Testis (tissue), 3 donors: ENCODE results near the gene C16orf90. TPM values are rescaled to one million over a fixed set of nuclear protein-coding genes. Genes with fewer than 3 reads are reported as not detected.
"Not testable (repeated sequence)": the region's sequence is repeated elsewhere in the genome, so short reads cannot be mapped to it uniquely, and the experiment has no call there.

Experiments used
- DNase-seq: peaks from one replicate; pipeline ENCODE4 v3.0.0-alpha.2; 2019
- H3K27ac ChIP-seq, 2 donors: fragments of 200-600 bp; sonication (generic); one replicate each; pipeline ENCODE4 v1.5.1; 2019
- H3K27me3 ChIP-seq: fragments of 200-600 bp; sonication (generic); one replicate; pipeline ENCODE4 v1.5.1; 2019
- H3K36me3 ChIP-seq: fragments of 200-600 bp; sonication (generic); one replicate; pipeline ENCODE4 v1.5.1; 2017; ENCODE audit warnings: low read depth; ENCODE audit errors: missing control alignments
- H3K4me1 ChIP-seq: fragments of 200-600 bp; sonication (generic); one replicate; pipeline ENCODE4 v1.5.1; 2019
- H3K4me3 ChIP-seq, 2 donors: fragments of 200-600 bp; sonication (generic); one replicate each; pipeline ENCODE4 v1.5.1; 2017 to 2019
- H3K9me3 ChIP-seq: fragments of 200-600 bp; sonication (generic); one replicate; pipeline ENCODE4 v1.5.1; 2017
- POLR2A ChIP-seq: fragments of 450-650 bp; IDR thresholded peaks from one replicate; pipeline ENCODE4 v1.6.1; 2017; ENCODE audit warnings: antibody characterized with exemption, mild to moderate bottlenecking, moderate library complexity
- WGBS, 2 donors: methylation state at CpG; one replicate each; pipeline ENCODE4 v1.1.5; 2018; 5-methylcytosine and 5-hydroxymethylcytosine counted together
- intact Hi-C: fragments of 100-400 bp; cut with DNase I; formaldehyde crosslinking; loops from one replicate; pipeline ENCODE4 v1.15.1; 2023; ENCODE audit warnings: low total_unique reads
- polyA plus RNA-seq: library from polyadenylated mRNA; stranded (reverse); fragments of 350-450 nt; fragmentation: Illumina TruSeq; extraction: RNeasy Lipid Tissue Mini Kit (QIAGEN cat#74804); gene quantifications from one replicate; pipeline ENCODE4 v1.2.3, GENCODE V29; 2014; ENCODE audit warnings: low read depth, low replicate concordance; ENCODE audit not compliant: insufficient read depth
- total RNA-seq, 2 donors: library from RNA; depleted of rRNA; stranded (reverse); fragments of >200 nt; gene quantifications; one replicate each; pipeline ENCODE4 v1.2.3, GENCODE V29; 2016
- TF ChIP-seq, protein P1 (sequence below), 3 experiments: fragments of 450-650 bp in 2 of 3; fragments of 200-600 bp in 1 of 3; sonication (generic) in 1 of 3; IDR thresholded peaks; one replicate each; pipeline ENCODE4 v1.5.1; 2016 to 2019; ENCODE audit warnings: antibody characterized with exemption in 3 of 3, mild to moderate bottlenecking in 2 of 3, moderate library complexity in 1 of 3

The C16orf90 gene
- total and polyA plus RNA-seq, 3 donors from 2014 or later = 14.2 to 52.1 (median 33.8) TPM

DNA sequence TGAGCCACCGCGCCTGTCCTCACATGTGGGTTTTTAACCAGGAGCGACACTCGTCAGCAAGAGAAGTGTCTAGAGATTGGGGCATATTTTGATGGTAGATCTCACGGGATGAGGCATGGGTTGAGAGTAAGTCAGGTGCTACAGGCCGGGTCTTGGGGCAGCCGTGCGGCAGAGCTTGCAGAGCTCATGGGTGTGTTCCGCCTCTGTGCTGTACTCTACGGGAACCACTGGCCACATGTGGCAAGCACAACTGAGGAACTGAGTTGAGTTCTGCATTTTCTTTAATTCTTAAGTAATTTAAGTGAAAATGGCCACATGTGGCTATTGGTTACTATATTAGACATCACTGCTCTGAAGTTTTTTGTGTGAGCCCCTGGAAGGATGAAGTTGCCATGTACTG, 15.1 kb upstream of the C16orf90 start:
- Histone ChIP-seq H3K4me3 (no peak overlapping the region), H3K4me1 (no peaks in the 10 kb centered on the region), H3K9me3 (no peaks in the 10 kb centered on the region), H3K27me3 (no peaks in the 10 kb centered on the region), H3K27ac (no peak overlapping the region), H3K36me3 (peaks cover 5% of the 10 kb centered on the region)
- intact Hi-C loops = no loop called here
- WGBS, 2 donors = 98 to 99% methylated on average over 10 of the region's 10 CpGs
- TF ChIP-seq, protein P1, sequence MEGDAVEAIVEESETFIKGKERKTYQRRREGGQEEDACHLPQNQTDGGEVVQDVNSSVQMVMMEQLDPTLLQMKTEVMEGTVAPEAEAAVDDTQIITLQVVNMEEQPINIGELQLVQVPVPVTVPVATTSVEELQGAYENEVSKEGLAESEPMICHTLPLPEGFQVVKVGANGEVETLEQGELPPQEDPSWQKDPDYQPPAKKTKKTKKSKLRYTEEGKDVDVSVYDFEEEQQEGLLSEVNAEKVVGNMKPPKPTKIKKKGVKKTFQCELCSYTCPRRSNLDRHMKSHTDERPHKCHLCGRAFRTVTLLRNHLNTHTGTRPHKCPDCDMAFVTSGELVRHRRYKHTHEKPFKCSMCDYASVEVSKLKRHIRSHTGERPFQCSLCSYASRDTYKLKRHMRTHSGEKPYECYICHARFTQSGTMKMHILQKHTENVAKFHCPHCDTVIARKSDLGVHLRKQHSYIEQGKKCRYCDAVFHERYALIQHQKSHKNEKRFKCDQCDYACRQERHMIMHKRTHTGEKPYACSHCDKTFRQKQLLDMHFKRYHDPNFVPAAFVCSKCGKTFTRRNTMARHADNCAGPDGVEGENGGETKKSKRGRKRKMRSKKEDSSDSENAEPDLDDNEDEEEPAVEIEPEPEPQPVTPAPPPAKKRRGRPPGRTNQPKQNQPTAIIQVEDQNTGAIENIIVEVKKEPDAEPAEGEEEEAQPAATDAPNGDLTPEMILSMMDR (IDR thresholded peaks at IDR 0.05) = no peak
- no peak for TF ChIP-seq POLR2A
- DNase-seq = no peak

DNA sequence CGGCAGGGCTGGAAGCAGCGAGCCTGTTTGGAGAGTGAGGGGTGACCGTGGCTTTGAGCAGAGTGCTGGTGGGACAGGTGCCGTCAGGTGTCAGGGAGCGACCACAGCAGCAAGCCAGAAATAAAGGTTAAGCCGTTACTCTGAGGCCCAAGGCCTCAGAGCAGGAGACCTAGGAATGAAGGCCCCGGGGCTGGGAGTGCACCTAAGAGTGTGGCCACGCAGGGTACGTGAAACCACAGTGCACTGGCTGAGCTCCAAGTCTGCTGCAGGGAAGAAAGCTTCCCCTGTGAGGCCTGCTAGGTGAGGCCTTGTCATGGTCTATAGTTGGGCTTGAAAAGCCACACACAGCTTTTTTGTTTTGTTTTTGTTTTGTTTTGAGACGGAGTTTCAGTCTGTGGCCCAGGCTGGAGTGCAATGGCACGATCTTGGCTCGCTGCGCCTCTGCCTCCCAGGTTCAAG, 14.2 kb upstream of the C16orf90 start:
- no peak overlapping the region for H3K27ac ChIP-seq
- intact Hi-C loops = no loop called here
- peaks cover 5% of the 10 kb centered on the region for H3K36me3 ChIP-seq
- no peak for DNase-seq
- no peaks in the 10 kb centered on the region for H3K9me3 ChIP-seq
- no peaks in the 10 kb centered on the region for H3K4me1 ChIP-seq
- TF ChIP-seq, protein P1 (IDR thresholded peaks at IDR 0.05) = no peak
- no peak for TF ChIP-seq POLR2A
- H3K4me3 ChIP-seq = no peak overlapping the region
- H3K27me3 ChIP-seq = no peaks in the 10 kb centered on the region
- 89 to 91% methylated on average over 13 of the region's 13 CpGs for WGBS, 2 donors

- Histone ChIP-seq H3K36me3 (peaks cover 5% of the 10 kb centered on the region), H3K4me3 (no peak overlapping the region), H3K27ac (no peak overlapping the region), H3K9me3 (no peaks in the 10 kb centered on the region), H3K4me1 (no peaks in the 10 kb centered on the region), H3K27me3 (no peaks in the 10 kb centered on the region)
- DNase-seq = no peak
- intact Hi-C loops = no loop called here
- TF ChIP-seq, protein P1 (IDR thresholded peaks at IDR 0.05) = no peak
- no peak for TF ChIP-seq POLR2A
- WGBS, 2 donors = 94 to 98% methylated on average over 7 of the region's 7 CpGs
These were observed 13.4 kb upstream of the C16orf90 start for GRCh38 chr16:3508736-3509135.

DNA sequence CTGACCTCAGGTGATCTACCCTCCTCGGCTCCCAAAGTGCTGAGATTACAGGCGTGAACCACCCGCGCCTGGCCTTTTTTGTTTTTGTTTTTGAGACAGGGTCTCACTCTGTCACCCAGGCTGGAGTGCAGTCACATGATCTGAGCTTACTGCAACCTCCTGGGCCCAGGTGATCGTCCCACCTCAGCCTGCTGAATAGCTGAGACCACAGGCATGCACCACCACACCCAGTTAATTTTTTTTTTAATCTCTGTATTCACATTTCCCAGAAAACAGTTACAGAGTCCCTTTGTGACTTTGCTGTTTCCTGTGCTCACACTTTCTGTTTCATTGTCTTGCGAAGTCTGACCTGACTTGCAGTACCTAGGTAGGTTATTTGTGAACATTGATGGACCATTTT, 8.2 kb upstream of the C16orf90 start:
- no peak for DNase-seq
- WGBS, 2 donors = 63 to 86% methylated on average over 6 of the region's 6 CpGs
- H3K9me3 ChIP-seq = no peaks in the 10 kb centered on the region
- H3K4me1 ChIP-seq = peaks cover 10% of the 10 kb centered on the region
- intact Hi-C loops = no loop called here
- H3K36me3 ChIP-seq = no peaks in the 10 kb centered on the region
- TF ChIP-seq, protein P1 (IDR thresholded peaks at IDR 0.05) = no peak
- no peaks in the 10 kb centered on the region for H3K27me3 ChIP-seq
- no peak overlapping the region for H3K27ac ChIP-seq
- H3K4me3 ChIP-seq = no peak overlapping the region

- no peaks in the 10 kb centered on the region for H3K36me3 ChIP-seq
- peak overlapping the region; percentile 81 to 87 for H3K4me3 ChIP-seq
- no peaks in the 10 kb centered on the region for H3K9me3 ChIP-seq
- H3K4me1 ChIP-seq = peaks cover 10% of the 10 kb centered on the region
- TF ChIP-seq, protein P1 (IDR thresholded peaks at IDR 0.05) = no peak
- no peak for TF ChIP-seq POLR2A
- no peaks in the 10 kb centered on the region for H3K27me3 ChIP-seq
- WGBS, 2 donors = 59 to 61% methylated on average over 22 of the region's 22 CpGs
- no peak for DNase-seq
- H3K27ac ChIP-seq = peak overlapping the region in 1 of 2 donors; percentile 79
- intact Hi-C loops = no loop called here
These were observed 6.6 kb upstream of the C16orf90 start for GRCh38 chr16:3501783-3502400.

GRCh38 chr16:3501412-3501761, 6.1 kb upstream of the C16orf90 start:
- H3K9me3 ChIP-seq, intact Hi-C loops, H3K27me3 ChIP-seq, H3K36me3 ChIP-seq, DNase-seq: not testable (repeated sequence)
- Histone ChIP-seq H3K4me3 (peak overlapping the region; percentile 81 to 87), H3K27ac (peak overlapping the region; percentile 56 to 79), H3K4me1 (peaks cover 10% of the 10 kb centered on the region)
- 9 to 11% methylated on average over 23 to 24 of the region's 24 CpGs for WGBS, 2 donors
